Stimulated activated CD8-positive, alpha-beta memory T cell treated with anti-CD3 and anti-CD28 coated beads, Interleukin-2, amount 100 ng/mL, for 48 hours (primary cell): ENCODE data around the gene CH25H.
"Not testable (repeated sequence)": the region's sequence is repeated elsewhere in the genome, so short reads cannot be mapped to it uniquely, and the experiment has no call there.

Experiments
- DNase-seq, 2 donors: peaks; one replicate each; pipeline ENCODE4 v3.0.0-alpha.2; 2020; ENCODE audit warnings: low read depth in 2 of 2

Gene CH25H

GRCh38 chr10:89207181-89207800 is at the start of gene CH25H:
CH25H (minus strand) TSS chr10:89207317; CDS start chr10:89207292, 25 bp downstream.
- peak; percentile 32 to 50 for DNase-seq

- DNase-seq, result no peak
Measured at GRCh38 chr10:89256340-89256739, 49.2 kb upstream of the CH25H start.

- DNase-seq, result no peak
Measured at GRCh38 chr10:89255793-89256192, 48.7 kb upstream of the CH25H start.

- not testable (repeated sequence) for DNase-seq
Measured at GRCh38 chr10:89255091-89255579, 48.0 kb upstream of the CH25H start.

GRCh38 chr10:89252225-89252585 is 45.1 kb upstream of the CH25H start:
- no peak for DNase-seq

- DNase-seq, result peak; percentile 90 to 93
Measured at GRCh38 chr10:89251409-89252224, 44.5 kb upstream of the CH25H start, which contains the start of gene LIPA. LIPA (minus strand) TSS chr10:89251775; CDS start chr10:89247648, 4,127 bp downstream.

GRCh38 chr10:89250865-89251408 is 43.8 kb upstream of the CH25H start:
- no peak for DNase-seq

GRCh38 chr10:89248990-89249389 is 41.9 kb upstream of the CH25H start:
- no peak for DNase-seq

- DNase-seq, result not testable (repeated sequence)
Measured at GRCh38 chr10:89247623-89248022, 40.5 kb upstream of the CH25H start.

- DNase-seq, result no peak
Measured at GRCh38 chr10:89245802-89246201, 38.7 kb upstream of the CH25H start.

GRCh38 chr10:89242840-89243568 is 35.9 kb upstream of the CH25H start:
- no peak for DNase-seq

- DNase-seq, result no peak
Measured at GRCh38 chr10:89242345-89242684, 35.2 kb upstream of the CH25H start.

GRCh38 chr10:89241486-89242344 is 34.6 kb upstream of the CH25H start:
- DNase-seq, result no peak

- DNase-seq, result no peak
Measured at GRCh38 chr10:89241026-89241425, 33.9 kb upstream of the CH25H start.

GRCh38 chr10:89240519-89240918 is 33.4 kb upstream of the CH25H start:
- no peak for DNase-seq

- no peak for DNase-seq
Measured at GRCh38 chr10:89238956-89239644, 32.0 kb upstream of the CH25H start.

GRCh38 chr10:89237849-89238248 is 30.7 kb upstream of the CH25H start:
- no peak for DNase-seq

- DNase-seq, result no peak
Measured at GRCh38 chr10:89236226-89236797, 29.2 kb upstream of the CH25H start.

GRCh38 chr10:89235073-89235798 is 28.1 kb upstream of the CH25H start:
- DNase-seq, result no peak

GRCh38 chr10:89233033-89233432 is 25.9 kb upstream of the CH25H start:
- no peak for DNase-seq
